ENCODE data around the gene RAB27A. TPM values are rescaled to one million over a fixed set of nuclear protein-coding genes. Genes with fewer than 3 reads are reported as not detected.

The RAB27A gene
- total RNA-seq, 1 donor from 2014 or later: 5.0 TPM

DNA sequence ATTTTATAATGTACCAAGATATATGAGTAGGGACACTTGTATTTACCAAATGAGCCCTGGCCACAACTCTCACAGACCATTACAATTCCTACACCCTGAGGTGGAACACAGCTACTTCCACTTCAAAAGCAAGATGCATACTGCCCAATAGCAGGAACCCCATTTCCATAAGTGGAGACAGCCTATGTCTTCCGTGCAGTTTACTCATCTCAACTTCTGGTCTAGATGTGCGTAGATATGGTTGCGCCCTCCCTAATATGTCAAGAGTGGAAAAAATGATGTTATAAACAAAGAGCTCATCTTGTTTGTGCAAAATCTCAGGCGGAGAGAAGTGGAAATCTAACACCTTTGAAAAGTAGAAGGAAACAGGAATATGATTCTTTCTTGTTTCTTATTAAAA is 44.6 kb downstream of the RAB27A start:
- no peak for DNase-seq (ENCODE audit: low read depth)
- Histone ChIP-seq H3K27me3 (ENCODE audit: control insufficient read depth, insufficient read depth, low read length) (no peaks in the 10 kb centered on the region), H3K36me3 (ENCODE audit: control insufficient read depth, insufficient read depth, low read length) (peaks cover 1% of the 10 kb centered on the region), H3K4me3 (ENCODE audit: low read depth, low read length) (no peak overlapping the region)
- TF ChIP-seq, protein P1, sequence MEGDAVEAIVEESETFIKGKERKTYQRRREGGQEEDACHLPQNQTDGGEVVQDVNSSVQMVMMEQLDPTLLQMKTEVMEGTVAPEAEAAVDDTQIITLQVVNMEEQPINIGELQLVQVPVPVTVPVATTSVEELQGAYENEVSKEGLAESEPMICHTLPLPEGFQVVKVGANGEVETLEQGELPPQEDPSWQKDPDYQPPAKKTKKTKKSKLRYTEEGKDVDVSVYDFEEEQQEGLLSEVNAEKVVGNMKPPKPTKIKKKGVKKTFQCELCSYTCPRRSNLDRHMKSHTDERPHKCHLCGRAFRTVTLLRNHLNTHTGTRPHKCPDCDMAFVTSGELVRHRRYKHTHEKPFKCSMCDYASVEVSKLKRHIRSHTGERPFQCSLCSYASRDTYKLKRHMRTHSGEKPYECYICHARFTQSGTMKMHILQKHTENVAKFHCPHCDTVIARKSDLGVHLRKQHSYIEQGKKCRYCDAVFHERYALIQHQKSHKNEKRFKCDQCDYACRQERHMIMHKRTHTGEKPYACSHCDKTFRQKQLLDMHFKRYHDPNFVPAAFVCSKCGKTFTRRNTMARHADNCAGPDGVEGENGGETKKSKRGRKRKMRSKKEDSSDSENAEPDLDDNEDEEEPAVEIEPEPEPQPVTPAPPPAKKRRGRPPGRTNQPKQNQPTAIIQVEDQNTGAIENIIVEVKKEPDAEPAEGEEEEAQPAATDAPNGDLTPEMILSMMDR (IDR thresholded peaks at IDR 0.05; ENCODE audit: insufficient read depth, low read length, poor library complexity, severe bottlenecking): no peak

DNA sequence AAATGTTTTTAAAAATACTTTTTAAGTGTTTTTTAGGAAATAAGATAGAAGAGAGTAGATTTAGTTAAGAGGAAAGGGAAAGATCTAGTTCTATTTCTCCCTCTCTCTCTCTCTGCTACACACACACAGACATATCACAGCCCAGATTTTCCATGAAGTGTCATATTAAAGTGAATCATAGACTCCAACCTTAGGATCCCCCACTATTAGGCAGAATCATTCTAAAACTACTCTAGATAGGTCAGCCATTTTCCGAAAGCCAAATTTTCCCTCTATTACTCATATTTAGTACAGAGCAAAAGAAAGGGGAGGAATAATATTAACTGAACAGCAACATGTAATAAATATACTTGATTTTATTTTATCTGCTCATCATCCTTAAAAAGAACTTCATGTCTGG is 47.7 kb downstream of the RAB27A start:
- TF ChIP-seq, protein P1 (IDR thresholded peaks at IDR 0.05; ENCODE audit: insufficient read depth, low read length, poor library complexity, severe bottlenecking): no peak
- H3K36me3 ChIP-seq (ENCODE audit: control insufficient read depth, insufficient read depth, low read length): peaks cover 1% of the 10 kb centered on the region
- no peak for DNase-seq (ENCODE audit: low read depth)
- no peak overlapping the region for H3K4me3 ChIP-seq (ENCODE audit: low read depth, low read length)
- no peaks in the 10 kb centered on the region for H3K27me3 ChIP-seq (ENCODE audit: control insufficient read depth, insufficient read depth, low read length)

DNA sequence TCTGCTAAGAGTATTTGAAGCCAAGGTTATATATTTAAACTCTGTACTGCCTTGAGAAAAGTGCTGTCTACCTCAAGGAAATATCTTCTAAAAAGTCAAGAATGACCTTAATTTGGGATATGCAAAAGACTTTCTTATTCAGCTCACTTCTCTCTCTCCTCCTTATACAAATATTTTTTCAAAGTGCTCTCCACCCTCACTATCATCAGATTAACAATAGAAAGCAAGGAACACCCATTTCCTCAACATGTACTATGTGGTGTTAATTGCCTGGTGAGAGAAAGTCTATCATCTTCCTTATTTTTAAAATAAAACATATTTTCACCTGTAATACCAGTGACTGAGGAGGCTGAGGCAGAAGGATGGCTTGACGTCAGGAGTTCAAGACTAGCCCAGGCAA is 48.4 kb downstream of the RAB27A start:
- DNase-seq (ENCODE audit: low read depth): no peak
- H3K4me3 ChIP-seq (ENCODE audit: low read depth, low read length): no peak overlapping the region
- H3K36me3 ChIP-seq (ENCODE audit: control insufficient read depth, insufficient read depth, low read length): no peaks in the 10 kb centered on the region
- H3K27me3 ChIP-seq (ENCODE audit: control insufficient read depth, insufficient read depth, low read length): no peaks in the 10 kb centered on the region
- TF ChIP-seq, protein P1 (IDR thresholded peaks at IDR 0.05; ENCODE audit: insufficient read depth, low read length, poor library complexity, severe bottlenecking): no peak

DNA sequence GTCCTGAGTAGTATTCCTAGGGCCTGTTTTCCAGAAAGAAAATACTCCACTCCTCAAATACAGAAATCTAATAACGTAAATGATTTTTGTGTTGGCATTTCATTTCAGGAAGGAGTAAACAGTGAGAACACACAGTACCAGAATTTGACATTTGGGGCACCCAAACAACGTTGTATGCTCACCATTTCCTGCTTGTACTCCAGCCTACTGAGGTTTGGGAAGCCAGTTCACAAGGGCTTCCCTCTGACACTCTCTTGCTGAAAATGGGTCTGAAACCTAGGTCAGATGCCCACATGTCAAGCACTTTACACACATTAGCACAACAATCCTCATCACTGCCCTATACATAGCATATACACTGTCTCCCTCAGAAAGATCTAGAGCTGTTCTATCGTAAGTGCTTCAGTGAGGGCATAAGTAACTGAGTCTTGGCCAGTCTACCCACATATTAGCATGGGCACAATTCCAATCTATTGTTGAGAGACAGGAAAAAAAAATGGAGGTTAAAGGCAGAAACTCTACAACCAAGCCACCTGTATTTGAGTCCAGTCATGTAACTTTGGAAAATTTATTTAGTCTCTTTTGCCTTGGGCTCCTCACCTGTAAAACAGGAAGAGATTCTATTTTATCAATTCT is 49.4 kb downstream of the RAB27A start:
- no peak for DNase-seq (ENCODE audit: low read depth)
- Histone ChIP-seq H3K4me3 (ENCODE audit: low read depth, low read length) (no peak overlapping the region), H3K36me3 (ENCODE audit: control insufficient read depth, insufficient read depth, low read length) (no peaks in the 10 kb centered on the region), H3K27me3 (ENCODE audit: control insufficient read depth, insufficient read depth, low read length) (no peaks in the 10 kb centered on the region)
- TF ChIP-seq, protein P1 (IDR thresholded peaks at IDR 0.05; ENCODE audit: insufficient read depth, low read length, poor library complexity, severe bottlenecking): no peak

DNA sequence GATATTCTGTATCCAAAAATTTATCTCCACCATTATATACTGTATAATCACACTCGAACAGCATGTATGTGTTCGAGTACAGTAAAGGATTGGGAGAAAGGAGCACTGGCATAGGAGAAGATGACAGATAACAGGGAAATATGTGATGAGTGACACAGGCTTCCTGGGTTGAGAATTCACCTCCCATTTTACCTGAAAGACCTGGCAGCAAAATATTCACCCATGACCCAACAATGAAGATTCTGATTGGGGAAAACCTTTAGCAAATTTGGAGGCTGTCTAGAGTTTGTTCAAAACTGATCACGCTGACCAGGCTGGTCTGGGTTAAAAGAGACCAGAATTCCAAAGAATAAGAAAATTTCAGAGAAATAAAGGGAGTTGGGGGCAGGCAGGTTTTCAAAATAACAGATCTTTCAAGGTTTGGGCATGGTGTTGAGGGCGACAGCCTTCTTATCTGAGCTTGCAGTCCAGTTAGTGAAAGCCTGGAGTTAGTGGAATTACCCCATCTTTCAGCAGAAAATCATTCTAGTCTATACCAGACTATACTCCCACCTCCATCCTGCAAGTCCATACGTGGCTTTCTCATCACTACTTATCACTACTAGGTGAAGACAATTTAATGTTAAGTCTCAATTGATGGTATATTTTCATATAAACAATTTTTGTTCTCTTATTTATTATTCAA is 50.0 kb downstream of the RAB27A start:
- Histone ChIP-seq H3K4me3 (ENCODE audit: low read depth, low read length) (no peak overlapping the region), H3K27me3 (ENCODE audit: control insufficient read depth, insufficient read depth, low read length) (no peaks in the 10 kb centered on the region), H3K36me3 (ENCODE audit: control insufficient read depth, insufficient read depth, low read length) (no peaks in the 10 kb centered on the region)
- no peak for DNase-seq (ENCODE audit: low read depth)
- TF ChIP-seq, protein P1 (IDR thresholded peaks at IDR 0.05; ENCODE audit: insufficient read depth, low read length, poor library complexity, severe bottlenecking): no peak
